Measurements from ENCODE around the gene IER2.
A peak's percentile ranks its signal among the peaks of the same experiment; 100 is the strongest.
"Not testable (repeated sequence)": the region's sequence is repeated elsewhere in the genome, so short reads cannot be mapped to it uniquely, and the experiment has no call there.

The IER2 gene

GRCh38 chr19:13160557-13160956 lies 10.3 kb downstream of the IER2 start:
- in situ Hi-C loops (cut with MboI; ENCODE audit: low pct_unique_long_range_greater_than_20kb, low sequenced_read_pairs, unreplicated experiment), result no loop called here
- TF ChIP-seq, protein P1, sequence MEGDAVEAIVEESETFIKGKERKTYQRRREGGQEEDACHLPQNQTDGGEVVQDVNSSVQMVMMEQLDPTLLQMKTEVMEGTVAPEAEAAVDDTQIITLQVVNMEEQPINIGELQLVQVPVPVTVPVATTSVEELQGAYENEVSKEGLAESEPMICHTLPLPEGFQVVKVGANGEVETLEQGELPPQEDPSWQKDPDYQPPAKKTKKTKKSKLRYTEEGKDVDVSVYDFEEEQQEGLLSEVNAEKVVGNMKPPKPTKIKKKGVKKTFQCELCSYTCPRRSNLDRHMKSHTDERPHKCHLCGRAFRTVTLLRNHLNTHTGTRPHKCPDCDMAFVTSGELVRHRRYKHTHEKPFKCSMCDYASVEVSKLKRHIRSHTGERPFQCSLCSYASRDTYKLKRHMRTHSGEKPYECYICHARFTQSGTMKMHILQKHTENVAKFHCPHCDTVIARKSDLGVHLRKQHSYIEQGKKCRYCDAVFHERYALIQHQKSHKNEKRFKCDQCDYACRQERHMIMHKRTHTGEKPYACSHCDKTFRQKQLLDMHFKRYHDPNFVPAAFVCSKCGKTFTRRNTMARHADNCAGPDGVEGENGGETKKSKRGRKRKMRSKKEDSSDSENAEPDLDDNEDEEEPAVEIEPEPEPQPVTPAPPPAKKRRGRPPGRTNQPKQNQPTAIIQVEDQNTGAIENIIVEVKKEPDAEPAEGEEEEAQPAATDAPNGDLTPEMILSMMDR (IDR thresholded peaks at IDR 0.05; ENCODE audit: extremely low read depth, insufficient read depth, missing control alignments), result no peak
- no peak for DNase-seq (ENCODE audit: low spot score)

DNA sequence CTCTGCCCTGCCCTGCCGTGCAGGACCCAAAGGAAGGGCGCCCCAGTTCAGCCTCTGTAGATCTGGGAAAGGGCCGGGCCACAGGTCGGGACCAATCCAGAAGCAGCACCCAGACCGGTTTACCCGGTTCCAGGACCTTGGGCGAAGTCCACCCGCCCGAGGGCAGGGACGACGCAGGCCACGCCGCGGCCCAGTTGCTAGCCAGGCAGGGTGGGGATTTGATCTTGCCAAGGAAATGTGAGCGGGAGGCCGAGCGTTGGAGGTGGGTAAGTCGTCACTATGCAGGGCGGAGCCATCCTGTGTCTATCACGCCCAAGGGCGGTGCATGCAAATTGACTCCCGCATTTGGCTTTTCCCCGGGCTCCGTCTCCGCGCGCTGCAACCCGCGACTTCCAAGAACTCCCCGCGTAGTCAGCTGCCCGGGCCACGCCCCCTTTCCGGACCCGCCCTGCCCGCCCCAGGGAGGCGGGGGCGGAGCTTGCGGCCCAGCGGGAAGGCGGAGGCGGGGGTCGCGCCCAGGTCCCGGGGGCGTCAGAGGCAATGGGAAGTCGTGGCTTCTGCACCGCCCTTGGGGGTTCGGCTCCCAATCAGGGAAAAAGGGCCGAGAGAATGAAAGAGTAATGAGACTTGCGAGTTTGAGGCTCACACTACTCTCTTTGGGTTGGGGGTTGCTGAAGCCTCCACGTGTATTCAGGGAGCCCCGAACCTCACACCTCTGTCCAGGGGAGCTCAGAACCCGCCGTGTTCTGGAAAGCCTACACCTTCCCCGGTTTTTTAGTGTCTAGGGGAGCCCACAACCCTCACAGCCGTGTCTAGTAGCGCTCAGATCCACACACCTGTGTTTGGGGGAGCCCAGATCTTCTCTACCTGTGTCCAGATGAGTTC lies 12.8 kb downstream of the IER2 start:
- DNase-seq (ENCODE audit: low spot score), result peak; percentile 77
- TF ChIP-seq, protein P1 (IDR thresholded peaks at IDR 0.05; ENCODE audit: extremely low read depth, insufficient read depth, missing control alignments), result no peak
- in situ Hi-C loops (cut with MboI; ENCODE audit: low pct_unique_long_range_greater_than_20kb, low sequenced_read_pairs, unreplicated experiment), result no loop called here

DNA sequence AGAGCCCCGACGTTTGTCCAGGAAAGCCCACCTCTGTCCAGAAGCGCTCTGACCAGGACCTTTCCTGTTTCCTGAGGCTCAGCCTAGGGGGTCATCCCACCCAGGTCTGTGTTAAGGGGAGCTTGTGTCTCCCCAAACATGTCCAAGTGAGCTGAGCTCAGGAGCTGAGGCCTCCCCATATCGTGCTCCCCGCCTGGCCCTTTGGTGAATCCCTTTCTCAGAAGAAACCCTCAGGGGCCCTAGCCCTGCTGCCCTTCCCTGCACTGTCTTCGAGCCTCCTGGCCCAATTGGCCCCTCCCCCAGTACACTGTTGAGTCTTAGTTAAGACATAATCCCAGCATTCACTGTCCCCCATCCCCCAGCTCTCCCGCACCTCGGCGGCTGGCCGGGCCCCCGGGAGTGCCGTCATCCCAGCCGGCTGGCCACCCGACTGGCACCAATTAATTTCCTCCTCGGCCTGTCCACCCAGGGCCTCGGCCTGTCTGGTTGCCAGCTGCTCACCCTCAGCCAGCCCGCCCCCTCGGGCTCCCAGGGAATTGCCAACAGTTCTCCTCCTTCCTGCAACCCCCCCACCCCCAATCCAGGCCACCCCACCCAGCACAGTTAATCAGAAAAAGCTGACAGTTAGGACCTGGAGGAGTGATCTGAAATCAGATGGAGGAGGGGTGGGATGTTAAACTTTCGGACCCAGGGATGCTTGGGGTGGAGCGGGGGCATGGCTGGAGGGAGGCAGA lies 13.6 kb downstream of the IER2 start:
- in situ Hi-C loops (cut with MboI; ENCODE audit: low pct_unique_long_range_greater_than_20kb, low sequenced_read_pairs, unreplicated experiment), result no loop called here
- TF ChIP-seq, protein P1 (IDR thresholded peaks at IDR 0.05; ENCODE audit: extremely low read depth, insufficient read depth, missing control alignments), result no peak
- peak; percentile 54 for DNase-seq (ENCODE audit: low spot score)

DNA sequence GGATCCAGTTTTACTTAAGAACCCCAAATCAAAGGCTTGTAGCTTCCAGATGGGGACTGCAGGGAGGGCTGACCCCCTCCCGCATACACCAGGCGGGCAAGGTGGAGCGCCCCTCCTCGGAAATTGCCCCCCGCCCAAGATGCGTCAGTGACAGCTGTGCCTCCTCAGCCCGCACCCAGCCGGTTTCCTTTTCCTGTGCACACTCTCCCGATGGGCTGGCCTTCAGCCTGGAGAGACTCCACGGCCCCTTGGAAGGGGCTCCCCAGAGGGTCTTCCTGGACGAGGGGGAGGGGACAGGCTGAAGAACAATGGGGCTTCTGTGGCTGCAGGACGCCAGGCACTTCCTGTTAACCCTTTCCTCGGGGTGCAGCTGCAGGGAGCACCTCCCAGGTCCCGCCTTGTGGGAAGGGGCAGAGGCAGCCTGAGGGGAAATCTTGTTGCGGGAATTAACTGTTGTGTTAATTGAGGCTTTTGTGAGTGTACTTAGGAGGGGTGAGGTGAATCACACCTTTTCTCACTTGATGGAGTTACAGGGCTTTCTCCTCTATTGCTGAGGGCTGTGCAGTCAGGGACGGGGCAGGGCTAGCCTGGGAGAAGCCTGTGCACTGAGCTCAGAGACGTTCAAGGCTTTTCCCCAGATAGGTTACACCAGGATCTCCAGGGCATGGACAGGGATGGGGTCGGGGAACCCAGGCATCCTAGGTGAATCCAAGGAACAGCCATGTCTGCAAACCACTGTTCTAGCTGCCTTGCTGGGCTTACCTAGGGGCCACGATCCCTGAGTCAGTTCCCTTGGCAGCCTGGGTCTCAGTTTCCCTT lies 14.3 kb downstream of the IER2 start:
- no peak for DNase-seq (ENCODE audit: low spot score)
- in situ Hi-C loops (cut with MboI; ENCODE audit: low pct_unique_long_range_greater_than_20kb, low sequenced_read_pairs, unreplicated experiment), result no loop called here

DNA sequence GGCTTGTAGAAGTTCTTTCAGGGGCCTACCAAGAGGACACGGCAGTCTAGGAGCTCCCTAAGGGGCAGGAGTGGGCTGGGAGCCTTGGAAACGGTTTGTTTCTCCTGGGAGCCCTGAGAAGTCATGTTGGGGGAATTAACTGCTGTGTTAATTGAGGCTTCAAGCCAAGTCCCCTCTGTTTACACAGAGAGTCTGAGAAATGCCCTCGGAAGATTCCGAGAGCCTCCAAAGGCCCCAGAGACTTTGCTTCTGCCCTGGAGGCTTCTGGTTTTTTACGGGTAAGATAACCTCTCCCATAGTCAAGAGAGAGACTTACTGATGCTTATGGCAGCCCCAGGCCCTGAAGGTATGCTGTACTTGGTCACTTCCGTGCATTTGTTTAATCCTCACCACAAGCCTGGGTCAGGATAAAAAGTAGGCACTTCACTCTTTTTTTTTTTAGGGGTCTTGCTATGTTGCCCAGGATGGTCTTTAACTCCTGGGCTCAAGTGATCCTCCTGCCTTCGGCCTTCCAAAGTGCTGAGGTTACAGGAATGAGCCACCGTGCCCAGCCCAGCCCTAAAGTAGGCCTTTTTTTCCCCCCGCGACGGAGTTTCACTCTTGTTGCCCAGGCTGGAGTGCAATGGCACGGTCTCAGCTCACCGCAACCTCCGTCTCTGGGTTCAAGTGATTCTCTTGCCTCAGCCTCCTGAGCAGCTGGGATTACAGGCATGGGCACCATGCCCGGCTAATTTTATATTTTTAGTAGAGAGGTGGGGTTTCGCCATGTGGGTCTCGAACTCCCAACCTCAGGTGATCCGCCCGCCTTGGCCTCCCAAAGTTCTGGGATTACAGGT lies 15.2 kb downstream of the IER2 start:
- TF ChIP-seq, protein P1 (IDR thresholded peaks at IDR 0.05; ENCODE audit: extremely low read depth, insufficient read depth, missing control alignments), result no peak
- in situ Hi-C loops (cut with MboI; ENCODE audit: low pct_unique_long_range_greater_than_20kb, low sequenced_read_pairs, unreplicated experiment), result no loop called here
- no peak for DNase-seq (ENCODE audit: low spot score)

More for the DNA sequence above, 14.3 kb downstream of the IER2 start:
- TF ChIP-seq, protein P1 (IDR thresholded peaks at IDR 0.05; ENCODE audit: extremely low read depth, insufficient read depth, missing control alignments), result no peak

- in situ Hi-C loops (cut with MboI; ENCODE audit: low pct_unique_long_range_greater_than_20kb, low sequenced_read_pairs, unreplicated experiment); DNase-seq (ENCODE audit: low spot score): not testable (repeated sequence)
Observed at GRCh38 chr19:13166151-13166550, 15.9 kb downstream of the IER2 start.
